Sigmoid colon (tissue), 4 donors: ENCODE data around the gene NRM.
"Not testable (repeated sequence)": the region's sequence is repeated elsewhere in the genome, so short reads cannot be mapped to it uniquely, and the experiment has no call there.

Source experiments
- POLR2A ChIP-seq, 2 donors: fragments of 450-650 bp; IDR thresholded peaks; one replicate each; pipeline ENCODE4 v1.6.1; 2016; ENCODE audit warnings: antibody characterized with exemption in 2 of 2, mild to moderate bottlenecking in 2 of 2, moderate library complexity in 2 of 2
- POLR2AphosphoS5 ChIP-seq, 4 donors: sonication (generic); formaldehyde crosslinking; IDR thresholded peaks; one replicate each; pipeline ENCODE4 v1.6.1; 2017; ENCODE audit warnings: antibody characterized with exemption in 4 of 4
- TF ChIP-seq, protein P1 (sequence below), 4 experiments: fragments of 450-650 bp in 3 of 4; fragments of 200-600 bp in 1 of 4; IDR thresholded peaks; one replicate each; pipeline ENCODE4 v1.5.1; 2016 to 2019; ENCODE audit warnings: antibody characterized with exemption in 4 of 4, mild to moderate bottlenecking in 3 of 4, moderate library complexity in 2 of 4

GRCh38 chr6:30722025-30722279 is 31.2 kb upstream of the NRM start:
- TF ChIP-seq, protein P1, sequence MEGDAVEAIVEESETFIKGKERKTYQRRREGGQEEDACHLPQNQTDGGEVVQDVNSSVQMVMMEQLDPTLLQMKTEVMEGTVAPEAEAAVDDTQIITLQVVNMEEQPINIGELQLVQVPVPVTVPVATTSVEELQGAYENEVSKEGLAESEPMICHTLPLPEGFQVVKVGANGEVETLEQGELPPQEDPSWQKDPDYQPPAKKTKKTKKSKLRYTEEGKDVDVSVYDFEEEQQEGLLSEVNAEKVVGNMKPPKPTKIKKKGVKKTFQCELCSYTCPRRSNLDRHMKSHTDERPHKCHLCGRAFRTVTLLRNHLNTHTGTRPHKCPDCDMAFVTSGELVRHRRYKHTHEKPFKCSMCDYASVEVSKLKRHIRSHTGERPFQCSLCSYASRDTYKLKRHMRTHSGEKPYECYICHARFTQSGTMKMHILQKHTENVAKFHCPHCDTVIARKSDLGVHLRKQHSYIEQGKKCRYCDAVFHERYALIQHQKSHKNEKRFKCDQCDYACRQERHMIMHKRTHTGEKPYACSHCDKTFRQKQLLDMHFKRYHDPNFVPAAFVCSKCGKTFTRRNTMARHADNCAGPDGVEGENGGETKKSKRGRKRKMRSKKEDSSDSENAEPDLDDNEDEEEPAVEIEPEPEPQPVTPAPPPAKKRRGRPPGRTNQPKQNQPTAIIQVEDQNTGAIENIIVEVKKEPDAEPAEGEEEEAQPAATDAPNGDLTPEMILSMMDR (IDR thresholded peaks at IDR 0.05): not testable (repeated sequence)
- not testable (repeated sequence) for TF ChIP-seq POLR2A, POLR2AphosphoS5 (IDR thresholded peaks at IDR 0.05)
